ENCODE measurements around the gene ALOX15.
"Not testable (repeated sequence)": the region's sequence is repeated elsewhere in the genome, so short reads cannot be mapped to it uniquely, and the experiment has no call there.

DNA sequence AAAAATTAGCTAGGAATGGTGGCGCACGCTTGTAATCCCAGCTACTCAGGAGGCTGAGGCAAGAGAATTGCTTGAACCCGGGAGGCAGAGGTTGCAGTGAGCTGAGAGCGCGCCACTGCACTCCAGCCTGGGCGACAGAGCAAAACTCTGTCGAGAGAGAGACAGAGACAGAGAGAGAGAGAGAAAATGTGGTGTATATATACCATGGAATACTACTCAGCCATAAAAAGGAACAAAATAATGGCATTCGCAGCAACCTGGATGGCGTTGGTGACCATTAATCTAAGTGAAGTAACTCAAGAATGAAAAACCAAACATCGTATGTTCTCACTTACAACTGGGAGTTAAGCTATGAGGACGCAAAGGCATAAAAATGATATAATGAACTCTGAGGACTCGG, 48.4 kb upstream of the ALOX15 start:
- TF ChIP-seq POLR2AphosphoS5, POLR2A (IDR thresholded peaks at IDR 0.05; ENCODE audit: low read depth, low read length): not testable (repeated sequence)
